Right cardiac atrium (tissue), 5 donors: ENCODE measurements around the gene VAPB. TPM values are rescaled to one million over a fixed set of nuclear protein-coding genes. Genes with fewer than 3 reads are reported as not detected.
A peak's percentile ranks its signal among the peaks of the same experiment; 100 is the strongest.

Experiments
- ATAC-seq, 2 donors: fragments of 200-7000 bp; cut with Tn5 transposase; one replicate each; pipeline versions ENCODE4 v1.8.0 to v1.9.1; 2020; ENCODE audit warnings: moderate library complexity in 2 of 2, mild to moderate bottlenecking in 1 of 2
- DNase-seq, 3 donors: peaks; one replicate each; pipeline ENCODE4 v3.0.0-alpha.2; 2020
- H3K27ac ChIP-seq: one replicate; pipeline ENCODE4 v1.5.1; 2013; ENCODE audit warnings: mild to moderate bottlenecking, low read length, control low read depth, moderate library complexity
- H3K27me3 ChIP-seq: one replicate; pipeline ENCODE4 v1.6.1; 2013; ENCODE audit not compliant: control insufficient read depth, insufficient read depth
- H3K4me1 ChIP-seq: one replicate; pipeline ENCODE4 v1.6.1; 2013; ENCODE audit warnings: low read length; ENCODE audit not compliant: control insufficient read depth, insufficient read depth
- H3K4me3 ChIP-seq: one replicate; pipeline ENCODE4 v1.5.1; 2013; ENCODE audit warnings: low read length, control low read depth
- H3K9me3 ChIP-seq: one replicate; pipeline ENCODE4 v1.6.1; 2013; ENCODE audit warnings: low read length; ENCODE audit not compliant: control insufficient read depth
- WGBS: extraction: QIAGEN DNeasy Blood & Tissue Kit; methylation state at CpG from one replicate; pipeline ENCODE4 v1.1.7; 2013; 5-methylcytosine and 5-hydroxymethylcytosine counted together
- intact Hi-C, 4 donors: fragments of 100-400 bp; cut with DNase I; formaldehyde crosslinking; loops; one replicate each; pipeline versions ENCODE4 v1.11.0 to v1.14.0; 2022 to 2023
- polyA plus RNA-seq: library from polyadenylated mRNA; stranded (reverse); fragments of 200-250 nt; gene quantifications from one replicate; pipeline ENCODE4 v1.2.3, GENCODE V29; 2013
- total RNA-seq, 4 donors: library from RNA; stranded (reverse); fragmentation: NEBNext Ultra II Directional; extraction: Animal tissue kit (Norgen Biotek cat#: 25700); gene quantifications; one replicate each; pipeline ENCODE4 v1.2.1, GENCODE V29; 2021
- donor health status: healthy with polysubstance abuse.
- donor health status: DM: no; HTN: yes; CAD: no.
- donor health status: DM: no; HTN: no; CAD: no.
- donor health status: DM: no; HTN: yes; CAD: no; lungs with severe emphysema.
- donor health status: DM: yes; HTN: yes; CAD: no.

The VAPB gene
- total and polyA plus RNA-seq, 5 donors = 30.6 to 64.7 (median 63.1) TPM

GRCh38 chr20:58377766-58378401 is 11.1 kb upstream of the VAPB start:
- no peaks in the 10 kb centered on the region for H3K27me3 ChIP-seq
- H3K9me3 ChIP-seq = peaks cover 1% of the 10 kb centered on the region
- intact Hi-C loops = no loop called here
- no peak for ATAC-seq
- 74% methylated on average over 7 of the region's 7 CpGs for WGBS
- no peak overlapping the region for H3K4me3 ChIP-seq
- H3K27ac ChIP-seq = no peak overlapping the region
- DNase-seq = no peak
- H3K4me1 ChIP-seq = no peaks in the 10 kb centered on the region

- Histone ChIP-seq H3K4me3 (no peak overlapping the region), H3K4me1 (no peaks in the 10 kb centered on the region), H3K9me3 (peaks cover 1% of the 10 kb centered on the region), H3K27ac (no peak overlapping the region), H3K27me3 (no peaks in the 10 kb centered on the region)
- intact Hi-C loops = no loop called here
- ATAC-seq = no peak
- no peak for DNase-seq
- WGBS = 69% methylated on average over 3 of the region's 3 CpGs
Measured at GRCh38 chr20:58378704-58379103, 10.3 kb upstream of the VAPB start.

GRCh38 chr20:58381627-58382026 is 7.4 kb upstream of the VAPB start:
- DNase-seq (no peak), ATAC-seq (no peak)
- H3K4me3 ChIP-seq = no peak overlapping the region
- H3K9me3 ChIP-seq = peaks cover 1% of the 10 kb centered on the region
- H3K27me3 ChIP-seq = no peaks in the 10 kb centered on the region
- H3K4me1 ChIP-seq = no peaks in the 10 kb centered on the region
- 90% methylated on average over 7 of the region's 7 CpGs for WGBS
- intact Hi-C loops = no loop called here
- no peak overlapping the region for H3K27ac ChIP-seq

DNA sequence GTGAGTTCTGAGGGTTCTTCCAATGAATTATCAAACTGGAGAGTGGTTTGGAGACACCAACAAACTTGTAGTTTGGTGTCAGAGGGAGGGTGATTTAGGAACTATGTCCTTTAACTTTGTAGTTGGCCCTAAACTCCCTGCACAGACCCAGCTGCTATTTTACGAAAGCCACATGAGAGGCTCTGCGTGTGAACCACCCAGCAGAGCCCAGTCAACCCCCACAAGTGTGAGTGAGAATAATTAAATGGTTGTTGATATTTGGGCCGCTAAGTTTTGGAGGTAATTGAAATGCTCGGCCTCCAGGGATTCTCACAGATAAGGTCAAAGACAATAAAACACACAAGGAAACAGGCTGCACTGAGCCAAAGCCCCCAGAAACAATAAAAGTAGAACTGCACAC is 6.9 kb upstream of the VAPB start:
- ATAC-seq (no peak), DNase-seq (no peak)
- intact Hi-C loops = no loop called here
- Histone ChIP-seq H3K4me1 (no peaks in the 10 kb centered on the region), H3K27me3 (no peaks in the 10 kb centered on the region), H3K4me3 (no peak overlapping the region), H3K9me3 (peaks cover 1% of the 10 kb centered on the region), H3K27ac (no peak overlapping the region)
- WGBS = 70% methylated on average over 4 of the region's 4 CpGs

DNA sequence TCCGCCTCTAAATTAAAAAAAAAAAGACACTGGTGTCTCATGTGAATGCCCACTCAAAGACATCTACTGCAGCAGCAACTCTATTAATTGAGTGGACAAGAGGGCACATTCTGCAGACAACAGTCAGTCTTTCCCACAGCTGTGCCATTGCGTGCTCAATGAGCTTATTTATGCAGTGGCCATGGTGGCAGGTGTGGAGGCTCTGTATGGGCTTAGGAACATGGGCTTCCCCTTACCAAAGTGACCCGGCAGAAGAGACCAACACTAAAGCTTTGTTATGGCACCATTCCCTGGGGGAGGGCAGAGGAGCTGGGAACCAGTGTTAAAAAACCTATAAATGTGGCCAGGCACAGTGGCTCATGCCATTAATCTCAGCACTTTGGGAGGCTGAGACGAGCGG is 4.2 kb upstream of the VAPB start:
- DNase-seq = no peak
- WGBS = 92% methylated on average over 5 of the region's 5 CpGs

DNA sequence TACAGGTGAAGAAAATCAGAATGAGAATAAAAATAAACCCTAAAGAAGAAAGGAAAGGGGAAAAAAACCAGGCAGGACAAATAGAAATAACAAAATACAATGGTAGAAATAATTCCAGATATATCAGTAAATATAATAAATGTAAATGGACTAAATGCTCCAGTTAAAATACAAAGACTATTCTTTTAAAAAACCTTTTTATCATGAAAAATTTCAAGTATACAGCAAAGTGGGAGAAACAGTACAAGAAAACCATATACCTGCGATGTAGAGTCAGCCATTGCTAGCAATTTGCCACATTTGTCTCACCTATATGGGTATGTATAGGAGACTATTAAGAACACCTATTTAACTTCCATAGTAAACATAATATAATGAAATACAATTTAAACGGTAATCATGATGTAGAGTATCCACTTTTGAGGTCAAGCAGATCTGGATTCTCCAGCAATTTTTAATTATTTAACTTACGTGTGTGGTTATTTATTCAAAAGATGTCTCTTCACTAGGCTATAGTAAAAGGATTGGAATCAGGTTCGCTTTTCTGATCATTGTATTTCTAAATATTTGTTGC is 914 bp upstream of the VAPB start:
- no peaks in the 10 kb centered on the region for H3K9me3 ChIP-seq
- intact Hi-C loops = no loop called here
- no peaks in the 10 kb centered on the region for H3K27me3 ChIP-seq
- H3K27ac ChIP-seq = no peak overlapping the region
- ATAC-seq (no peak), DNase-seq (no peak)
- WGBS = 75% methylated on average over 4 of the region's 4 CpGs
- no peak overlapping the region for H3K4me3 ChIP-seq
- peaks cover 19% of the 10 kb centered on the region for H3K4me1 ChIP-seq

More for the DNA sequence above, 4.2 kb upstream of the VAPB start:
- Histone ChIP-seq H3K27ac (no peak overlapping the region), H3K9me3 (peaks cover 1% of the 10 kb centered on the region), H3K27me3 (no peaks in the 10 kb centered on the region), H3K4me1 (peaks cover 1% of the 10 kb centered on the region), H3K4me3 (no peak overlapping the region)
- intact Hi-C loops = no loop called here
- ATAC-seq = no peak

GRCh38 chr20:58389324-58389967 is 417 bp downstream of the VAPB start:
- WGBS = 1% methylated on average over 56 of the region's 56 CpGs

GRCh38 chr20:58389968-58390658 is 1.1 kb downstream of the VAPB start:
- intact Hi-C loops = no loop called here
- Histone ChIP-seq H3K9me3 (no peaks in the 10 kb centered on the region), H3K27me3 (no peaks in the 10 kb centered on the region), H3K27ac (peak overlapping the region; percentile 93), H3K4me1 (peaks cover 19% of the 10 kb centered on the region), H3K4me3 (peak overlapping the region; percentile 95)
- WGBS = 73% methylated on average over 17 of the region's 17 CpGs
- DNase-seq (no peak), ATAC-seq (no peak)

More at GRCh38 chr20:58389324-58389967, 417 bp downstream of the VAPB start:
- Histone ChIP-seq H3K27ac (peak overlapping the region; percentile 93), H3K4me3 (peak overlapping the region; percentile 95), H3K27me3 (no peaks in the 10 kb centered on the region), H3K9me3 (no peaks in the 10 kb centered on the region), H3K4me1 (peaks cover 19% of the 10 kb centered on the region)
- ATAC-seq = peak; percentile 67 to 82
- DNase-seq = peak in 2 of 3 donors; percentile 51 to 76
- intact Hi-C loops = no loop called here

GRCh38 chr20:58390659-58391035 is 1.6 kb downstream of the VAPB start:
- no peak for DNase-seq
- no peaks in the 10 kb centered on the region for H3K9me3 ChIP-seq
- H3K27me3 ChIP-seq = no peaks in the 10 kb centered on the region
- peak overlapping the region; percentile 95 for H3K4me3 ChIP-seq
- WGBS = 95% methylated on average over 8 of the region's 8 CpGs
- no peak overlapping the region for H3K27ac ChIP-seq
- no peak for ATAC-seq
- H3K4me1 ChIP-seq = peaks cover 19% of the 10 kb centered on the region
- intact Hi-C loops = no loop called here

GRCh38 chr20:58392286-58392685 is 3.3 kb downstream of the VAPB start:
- no peaks in the 10 kb centered on the region for H3K9me3 ChIP-seq
- H3K27me3 ChIP-seq = no peaks in the 10 kb centered on the region
- ATAC-seq (no peak), DNase-seq (no peak)
- H3K4me1 ChIP-seq = peaks cover 19% of the 10 kb centered on the region
- no peak overlapping the region for H3K4me3 ChIP-seq
- intact Hi-C loops = no loop called here
- 79% methylated on average over 4 of the region's 4 CpGs for WGBS
- no peak overlapping the region for H3K27ac ChIP-seq

- intact Hi-C loops = no loop called here
- H3K4me1 ChIP-seq = peaks cover 19% of the 10 kb centered on the region
- H3K9me3 ChIP-seq = no peaks in the 10 kb centered on the region
- no peak overlapping the region for H3K4me3 ChIP-seq
- no peak for ATAC-seq
- no peak overlapping the region for H3K27ac ChIP-seq
- WGBS = 80% methylated on average over 3 of the region's 3 CpGs
- DNase-seq = no peak
- no peaks in the 10 kb centered on the region for H3K27me3 ChIP-seq
Measured at GRCh38 chr20:58393299-58393698, 4.3 kb downstream of the VAPB start.
